K562 (cell line): Measurements from ENCODE around the gene SPRTN. TPM values are rescaled to one million over a fixed set of nuclear protein-coding genes. Genes with fewer than 3 reads are reported as not detected.

Source experiments
- ARID2 ChIP-seq: fragments of 450-650 bp; IDR thresholded peaks from 2 replicates; pipeline ENCODE4 v1.6.1; 2017; ENCODE audit warnings: antibody characterized with exemption, mild to moderate bottlenecking
- ATF7 ChIP-seq: fragments of 450-650 bp; IDR thresholded peaks from 2 replicates; pipeline ENCODE4 v1.7.1; 2014; ENCODE audit warnings: mild to moderate bottlenecking, moderate library complexity
- CBFA2T2 ChIP-seq: fragments of 450-650 bp; conservative IDR thresholded peaks from 2 replicates; pipeline ENCODE4 v1.6.1; 2017; ENCODE audit warnings: mild to moderate bottlenecking
- E2F5 ChIP-seq: sonication (generic); formaldehyde crosslinking; IDR thresholded peaks from 2 replicates; pipeline ENCODE4 v1.8.0; 2022; ENCODE audit warnings: mild to moderate bottlenecking, missing genetic modification reagents
- HES1 ChIP-seq: fragments of 450-650 bp; IDR thresholded peaks from 2 replicates; pipeline ENCODE4 v1.6.1; 2016; ENCODE audit warnings: low read depth, mild to moderate bottlenecking, moderate library complexity
- HMGXB4 ChIP-seq: sonication (generic); formaldehyde crosslinking; IDR thresholded peaks from 2 replicates; pipeline ENCODE4 v1.8.1; 2023; ENCODE audit warnings: mild to moderate bottlenecking, missing genetic modification reagents
- MIER1 ChIP-seq: fragments of 450-650 bp; IDR thresholded peaks from 2 replicates; pipeline ENCODE4 v1.6.1; 2016; ENCODE audit warnings: antibody characterized with exemption, mild to moderate bottlenecking, low read depth
- MYC ChIP-seq, 2 experiments: fragments of 250-450 bp in 1 of 2; sonication (Bioruptor Pico) in 1 of 2; IDR thresholded peaks; 2 replicates each; pipeline versions ENCODE4 v1.5.1 to v1.6.1; 2012 to 2021; ENCODE audit warnings: low read depth in 2 of 2, borderline replicate concordance in 1 of 2, improper control_type of control experiment in 1 of 2, low read length in 1 of 2, mild to moderate bottlenecking in 1 of 2, moderate library complexity in 1 of 2
- NFYB ChIP-seq: IDR thresholded peaks from 2 replicates; pipeline ENCODE4 v1.6.1; 2011; ENCODE audit warnings: mild to moderate bottlenecking, moderate library complexity; ENCODE audit not compliant: insufficient read length; ENCODE audit errors: extremely low read depth
- NUFIP1 ChIP-seq: fragments of 450-650 bp; IDR thresholded peaks from 2 replicates; pipeline ENCODE4 v1.6.1; 2018; ENCODE audit not compliant: partially characterized antibody
- PHB ChIP-seq: fragments of 250-450 bp; sonication (Bioruptor Pico); IDR thresholded peaks from 2 replicates; pipeline ENCODE4 v1.5.0; 2021
- PHF8 ChIP-seq: fragments of 200-600 bp; sonication (generic); IDR thresholded peaks from 2 replicates; pipeline ENCODE4 v1.6.1; 2012; ENCODE audit warnings: mixed run types, mild to moderate bottlenecking, inconsistent platforms, low read length, moderate library complexity, borderline replicate concordance
- POLR3A ChIP-seq: IDR thresholded peaks from 2 replicates; pipeline ENCODE4 v1.6.1; 2011; ENCODE audit warnings: borderline replicate concordance, mild to moderate bottlenecking, moderate library complexity; ENCODE audit not compliant: insufficient read length, insufficient read depth; ENCODE audit errors: extremely low read depth
- PYGO2 ChIP-seq: fragments of 450-650 bp; IDR thresholded peaks from 2 replicates; pipeline ENCODE4 v1.6.1; 2016; ENCODE audit warnings: mild to moderate bottlenecking, missing genetic modification characterization, moderate library complexity, missing compliant biosample characterization
- RCOR1 ChIP-seq, 2 experiments: IDR thresholded peaks; 2 replicates each; pipeline ENCODE4 v1.6.1; 2012; ENCODE audit warnings: low read depth in 2 of 2, low read length in 2 of 2, borderline replicate concordance in 1 of 2, improper control_type of control experiment in 1 of 2
- RHOXF2B ChIP-seq: fragments of 250-450 bp; sonication (Bioruptor Pico); conservative IDR thresholded peaks from 2 replicates; pipeline ENCODE4 v1.5.1; 2021
- SMARCB1 ChIP-seq: IDR thresholded peaks from 2 replicates; pipeline ENCODE4 v1.6.1; 2011; ENCODE audit warnings: improper control_type of control experiment, low read depth; ENCODE audit not compliant: insufficient read length
- SRSF9 ChIP-seq: fragments of 200-400 bp; formaldehyde crosslinking; IDR thresholded peaks from 2 replicates; pipeline ENCODE4 v1.6.1; 2017; ENCODE audit warnings: low read depth, low read length, borderline replicate concordance
- TFAM ChIP-seq: fragments of 250-450 bp; sonication (Bioruptor Pico); conservative IDR thresholded peaks from 2 replicates; pipeline ENCODE4 v1.5.0; 2021; ENCODE audit warnings: mild to moderate bottlenecking, moderate library complexity
- ZFPM2 ChIP-seq: fragments of 250-450 bp; sonication (Bioruptor Pico); IDR thresholded peaks from 2 replicates; pipeline ENCODE4 v1.5.1; 2022; ENCODE audit warnings: mild to moderate bottlenecking
- ZKSCAN3 ChIP-seq: fragments of 250-450 bp; sonication (Bioruptor Pico); IDR thresholded peaks from 2 replicates; pipeline ENCODE4 v1.4.0; 2020
- polyA plus RNA-seq, 8 experiments: library from polyadenylated mRNA; depleted of rRNA in 4 of 8; stranded (reverse) in 5 of 8; unstranded in 3 of 8; fragments of >200 nt; fragmentation: Nextera tagmentation in 2 of 8; fragmentation: Illumina TruSeq in 1 of 8; extraction: Ambion mirVana in 2 of 8; extraction: Trizol in 1 of 8; gene quantifications; 2 replicates each; pipeline versions ENCODE4 v1.2.1 to v1.2.3, GENCODE V29; 2011 to 2014; ENCODE audit warnings: inconsistent platforms in 1 of 8, missing spikeins in 1 of 8
- total RNA-seq, 7 experiments: library from RNA; depleted of rRNA in 6 of 7; stranded (reverse); fragments of >200 nt in 6 of 7; fragmentation: Illumina TruSeq in 2 of 7; extraction: Trizol in 2 of 7; gene quantifications; 2 replicates each; pipeline versions ENCODE4 v1.2.1 to v1.2.3, GENCODE V29; 2011 to 2021; ENCODE audit warnings: low replicate concordance in 1 of 7
- TF ChIP-seq, protein P1 (sequence below): sonication (generic); formaldehyde crosslinking; IDR thresholded peaks from 2 replicates; pipeline ENCODE4 v1.8.0; 2023; ENCODE audit warnings: mild to moderate bottlenecking, missing genetic modification reagents

Gene SPRTN
- total and polyA plus RNA-seq, 9 of the 15 experiments (the other 6 are each of a cell fraction or from before 2014, with no cell fraction given), result 8.1 to 32.5 (median 21.2) TPM

GRCh38 chr1:231337472-231338269 lies 422 bp upstream of the SPRTN start, which contains the start of gene EXOC8 (continued):
- no peak for TF ChIP-seq PYGO2 (tag)
- TF ChIP-seq TFAM (CRISPR knock-in tag), result no peak
- TF ChIP-seq SRSF9, result no peak
- TF ChIP-seq PHF8, result peak; percentile 92; the same call in 1 of the 2 replicates
- TF ChIP-seq ZFPM2 (CRISPR knock-in tag), result 0 out of 2 replicates have a peak, but pooled peaks have one; percentile 25
- TF ChIP-seq ATF7, result peak; percentile 95
- no peak for TF ChIP-seq POLR3A
- no peak for TF ChIP-seq HES1
- TF ChIP-seq HMGXB4 (CRISPR knock-in tag), result peak; percentile 70; the same call in 1 of the 2 replicates
- 0 out of 2 replicates have a peak, but pooled peaks have one; percentile 1 for TF ChIP-seq MYC (IDR thresholded peaks at IDR 0.05; ENCODE audit: low read depth, low read length)
- TF ChIP-seq MYC (CRISPR knock-in tag; IDR thresholded peaks at IDR 0.05; ENCODE audit: borderline replicate concordance, low read depth), result no peak
- no peak for TF ChIP-seq MIER1
- TF ChIP-seq ARID2, result no peak
- TF ChIP-seq NUFIP1, result no peak
- TF ChIP-seq, protein P1, sequence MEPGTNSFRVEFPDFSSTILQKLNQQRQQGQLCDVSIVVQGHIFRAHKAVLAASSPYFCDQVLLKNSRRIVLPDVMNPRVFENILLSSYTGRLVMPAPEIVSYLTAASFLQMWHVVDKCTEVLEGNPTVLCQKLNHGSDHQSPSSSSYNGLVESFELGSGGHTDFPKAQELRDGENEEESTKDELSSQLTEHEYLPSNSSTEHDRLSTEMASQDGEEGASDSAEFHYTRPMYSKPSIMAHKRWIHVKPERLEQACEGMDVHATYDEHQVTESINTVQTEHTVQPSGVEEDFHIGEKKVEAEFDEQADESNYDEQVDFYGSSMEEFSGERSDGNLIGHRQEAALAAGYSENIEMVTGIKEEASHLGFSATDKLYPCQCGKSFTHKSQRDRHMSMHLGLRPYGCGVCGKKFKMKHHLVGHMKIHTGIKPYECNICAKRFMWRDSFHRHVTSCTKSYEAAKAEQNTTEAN (CRISPR knock-in tag), result no peak
- TF ChIP-seq CBFA2T2, result no peak
- TF ChIP-seq RHOXF2B (CRISPR knock-in tag), result no peak
- no peak for TF ChIP-seq ZKSCAN3 (CRISPR knock-in tag)
- no peak for TF ChIP-seq NFYB
- no peak for TF ChIP-seq PHB (CRISPR knock-in tag)
- no peak for TF ChIP-seq E2F5 (CRISPR knock-in tag)
- TF ChIP-seq SMARCB1, result no peak
- 0 out of 4 replicates have a peak, but pooled peaks of 1 of the 2 experiments have one; percentile 14 for TF ChIP-seq RCOR1 (IDR thresholded peaks at IDR 0.05; ENCODE audit: borderline replicate concordance in 1 of 2, low read depth in 2 of 2, low read length in 2 of 2)
